Measurements from ENCODE around the gene EXOC1L. TPM values are rescaled to one million over a fixed set of nuclear protein-coding genes. Genes with fewer than 3 reads are reported as not detected.
A peak's percentile ranks its signal among the peaks of the same experiment; 100 is the strongest.

Gene EXOC1L
- total and polyA plus RNA-seq, 12 donors: 0.12 TPM; not detected in 11

DNA sequence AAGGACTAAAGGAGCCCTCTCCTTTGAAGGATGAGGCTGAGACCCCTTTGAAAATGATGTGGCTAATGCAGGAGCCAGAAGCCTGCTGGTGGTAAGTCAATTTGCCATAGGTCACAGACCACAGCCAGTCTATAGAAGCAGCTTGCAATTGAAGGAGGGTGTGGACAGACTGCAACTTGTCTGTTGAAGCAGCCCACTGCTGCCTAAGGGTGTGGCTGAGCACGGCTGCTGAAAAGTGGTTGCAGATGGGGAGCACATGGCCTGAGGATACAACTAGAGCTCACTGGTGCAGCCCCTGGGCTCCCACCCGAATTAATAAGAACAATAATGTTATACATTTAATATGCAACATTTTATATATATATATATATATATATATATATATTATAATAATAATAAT is 11.4 kb upstream of the EXOC1L start:
- ATAC-seq (no peak), DNase-seq (no peak)
- H3K27me3 ChIP-seq: peaks cover 0 to 23% (median 4%) of the 10 kb centered on the region in 7 donors
- H3K27ac ChIP-seq: no peak overlapping the region
- 44 to 55% methylated on average over 2 of the region's 2 CpGs for WGBS, 2 donors
- H3K4me3 ChIP-seq: no peak overlapping the region
- no peaks in the 10 kb centered on the region for H3K9me3 ChIP-seq
- no peaks in the 10 kb centered on the region for H3K4me1 ChIP-seq
- TF ChIP-seq, protein P1, sequence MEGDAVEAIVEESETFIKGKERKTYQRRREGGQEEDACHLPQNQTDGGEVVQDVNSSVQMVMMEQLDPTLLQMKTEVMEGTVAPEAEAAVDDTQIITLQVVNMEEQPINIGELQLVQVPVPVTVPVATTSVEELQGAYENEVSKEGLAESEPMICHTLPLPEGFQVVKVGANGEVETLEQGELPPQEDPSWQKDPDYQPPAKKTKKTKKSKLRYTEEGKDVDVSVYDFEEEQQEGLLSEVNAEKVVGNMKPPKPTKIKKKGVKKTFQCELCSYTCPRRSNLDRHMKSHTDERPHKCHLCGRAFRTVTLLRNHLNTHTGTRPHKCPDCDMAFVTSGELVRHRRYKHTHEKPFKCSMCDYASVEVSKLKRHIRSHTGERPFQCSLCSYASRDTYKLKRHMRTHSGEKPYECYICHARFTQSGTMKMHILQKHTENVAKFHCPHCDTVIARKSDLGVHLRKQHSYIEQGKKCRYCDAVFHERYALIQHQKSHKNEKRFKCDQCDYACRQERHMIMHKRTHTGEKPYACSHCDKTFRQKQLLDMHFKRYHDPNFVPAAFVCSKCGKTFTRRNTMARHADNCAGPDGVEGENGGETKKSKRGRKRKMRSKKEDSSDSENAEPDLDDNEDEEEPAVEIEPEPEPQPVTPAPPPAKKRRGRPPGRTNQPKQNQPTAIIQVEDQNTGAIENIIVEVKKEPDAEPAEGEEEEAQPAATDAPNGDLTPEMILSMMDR (IDR thresholded peaks at IDR 0.05): no peak
- intact Hi-C loops (cut with DNase I): no loop called here
- H3K36me3 ChIP-seq: no peaks in the 10 kb centered on the region

DNA sequence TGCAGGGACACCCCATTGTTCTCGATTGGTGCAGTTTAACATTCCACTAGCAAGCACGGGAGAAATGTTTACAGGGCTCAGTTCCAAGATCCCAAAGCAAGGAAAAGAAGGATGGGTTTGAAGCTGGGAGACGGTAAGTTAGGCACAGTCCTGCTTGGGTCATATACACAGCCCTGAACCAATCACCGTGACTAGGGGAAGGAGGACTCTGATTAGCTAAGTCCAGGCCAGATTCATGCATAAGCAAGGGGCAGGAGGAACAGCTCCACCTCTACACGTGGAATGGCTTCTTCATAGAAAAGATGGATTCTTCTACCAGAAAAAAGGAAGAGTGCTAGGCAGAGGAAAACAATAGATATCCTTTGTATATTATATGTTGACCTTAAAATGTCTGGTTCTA is 11.0 kb upstream of the EXOC1L start:
- DNase-seq: no peak
- TF ChIP-seq, protein P1 (IDR thresholded peaks at IDR 0.05): no peak
- ATAC-seq: no peak
- H3K9me3 ChIP-seq: no peaks in the 10 kb centered on the region
- no peaks in the 10 kb centered on the region for H3K36me3 ChIP-seq
- intact Hi-C loops (cut with DNase I): no loop called here
- no peaks in the 10 kb centered on the region for H3K4me1 ChIP-seq
- no peak overlapping the region for H3K4me3 ChIP-seq
- no peak overlapping the region for H3K27ac ChIP-seq
- H3K27me3 ChIP-seq: peaks cover 0 to 23% (median 4%) of the 10 kb centered on the region in 7 donors
- WGBS, 2 donors: 54 to 57% methylated on average over 5 of the region's 5 CpGs

DNA sequence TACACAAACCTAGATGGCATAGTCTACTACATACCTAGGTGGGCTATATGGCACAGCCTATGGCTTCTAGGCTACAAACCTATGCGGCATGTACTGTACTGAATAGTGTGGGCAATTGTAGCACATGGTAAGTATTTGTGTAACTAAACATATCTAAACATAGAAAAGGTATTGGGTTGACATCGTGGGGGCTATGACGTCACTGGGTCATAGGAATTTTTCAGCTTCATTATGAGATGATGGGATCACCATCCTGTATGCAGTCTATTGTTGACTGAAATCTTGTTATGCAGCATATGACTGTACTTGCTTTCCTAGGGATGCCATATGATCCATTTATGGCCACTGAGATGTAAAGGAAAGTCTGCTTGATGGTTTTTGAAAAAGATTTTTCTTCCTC is 1.9 kb upstream of the EXOC1L start:
- H3K27ac ChIP-seq: no peak overlapping the region
- peaks cover 0 to 3% (median 0%) of the 10 kb centered on the region in 9 donors for H3K4me1 ChIP-seq
- no peaks in the 10 kb centered on the region for H3K36me3 ChIP-seq
- intact Hi-C loops (cut with DNase I): no loop called here
- peaks cover 0 to 5% (median 0%) of the 10 kb centered on the region in 11 donors for H3K9me3 ChIP-seq
- no peak overlapping the region for H3K4me3 ChIP-seq
- ATAC-seq: no peak
- H3K27me3 ChIP-seq: peaks cover 0 to 38% (median 13%) of the 10 kb centered on the region in 7 donors
- WGBS, 2 donors: 90 to 94% methylated on average over 3 of the region's 3 CpGs
- TF ChIP-seq, protein P1 (IDR thresholded peaks at IDR 0.05): no peak
- DNase-seq: no peak

DNA sequence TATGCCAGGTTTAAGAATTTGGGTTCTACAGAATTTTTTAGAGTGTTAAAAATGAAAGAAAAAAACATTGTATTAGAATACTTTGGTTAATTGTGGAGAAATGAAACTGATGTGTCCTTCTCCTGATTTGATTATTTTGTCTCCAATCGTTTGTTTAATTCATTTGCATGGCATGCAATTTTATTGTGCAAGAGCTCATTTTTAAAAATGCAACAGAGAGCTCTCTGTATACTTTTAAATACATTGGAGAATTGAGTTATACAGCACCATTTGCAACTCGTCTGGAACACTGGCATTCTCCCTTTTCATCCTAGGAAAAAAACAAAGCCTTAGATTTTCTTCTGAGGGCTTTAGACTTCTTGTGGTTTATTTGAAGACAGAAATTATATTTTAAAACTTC is 689 bp downstream of the EXOC1L start:
- 56 to 62% methylated on average over 2 of the region's 2 CpGs for WGBS, 2 donors
- no peak overlapping the region for H3K27ac ChIP-seq
- no peaks in the 10 kb centered on the region for H3K36me3 ChIP-seq
- H3K4me1 ChIP-seq: peaks cover 0 to 3% (median 0%) of the 10 kb centered on the region in 9 donors
- peak overlapping the region in 1 of 10 donors; percentile 31 for H3K4me3 ChIP-seq
- intact Hi-C loops (cut with DNase I): no loop called here
- TF ChIP-seq, protein P1 (IDR thresholded peaks at IDR 0.05): no peak
- peaks cover 0 to 5% (median 0%) of the 10 kb centered on the region in 11 donors for H3K9me3 ChIP-seq
- H3K27me3 ChIP-seq: peaks cover 0 to 38% (median 13%) of the 10 kb centered on the region in 7 donors
- no peak for DNase-seq
- no peak for ATAC-seq

All from heart right ventricle (tissue), 16 donors.